DOHH2 (cell line): Measurements from ENCODE around the gene CFAP58.

Experiments used
- H3F3A ChIP-seq: fragments of 200-600 bp; sonication (generic), shearing (Covaris generic); 2 replicates; pipeline ENCODE4 v1.6.0; 2016; ENCODE audit warnings: antibody characterized with exemption, mild to moderate bottlenecking; ENCODE audit not compliant: control insufficient read depth, insufficient read depth
- H3K27ac ChIP-seq: fragments of 200-600 bp; sonication (generic); 2 replicates; pipeline ENCODE4 v1.5.1; 2014; ENCODE audit warnings: low read depth, mild to moderate bottlenecking, low read length, moderate library complexity
- H3K27me3 ChIP-seq: fragments of 200-600 bp; sonication (generic); 2 replicates; pipeline ENCODE4 v1.6.1; 2014; ENCODE audit warnings: mild to moderate bottlenecking, low read length, mixed read lengths; ENCODE audit not compliant: control insufficient read depth
- H3K36me3 ChIP-seq: fragments of 200-600 bp; sonication (generic); 2 replicates; pipeline ENCODE4 v1.6.1; 2014; ENCODE audit warnings: mild to moderate bottlenecking, low read length, moderate library complexity, mixed read lengths; ENCODE audit not compliant: control insufficient read depth
- H3K4me1 ChIP-seq: fragments of 200-600 bp; sonication (generic); 2 replicates; pipeline ENCODE4 v1.6.1; 2014; ENCODE audit warnings: mild to moderate bottlenecking, low read length, mixed read lengths; ENCODE audit not compliant: control insufficient read depth
- H3K4me2 ChIP-seq: fragments of 200-600 bp; sonication (generic); 2 replicates; pipeline ENCODE4 v1.6.0; 2014; ENCODE audit warnings: mild to moderate bottlenecking, low read length, moderate library complexity
- H3K4me3 ChIP-seq: fragments of 200-600 bp; sonication (generic); 2 replicates; pipeline ENCODE4 v1.5.1; 2014; ENCODE audit warnings: mild to moderate bottlenecking, low read length, mixed read lengths
- H3K79me2 ChIP-seq: fragments of 200-600 bp; sonication (generic); 2 replicates; pipeline ENCODE4 v1.6.1; 2014; ENCODE audit warnings: mild to moderate bottlenecking, low read length, mixed read lengths; ENCODE audit not compliant: control insufficient read depth
- H3K9me2 ChIP-seq: fragments of 200-600 bp; sonication (generic); replicated peaks from 2 replicates; pipeline ENCODE4 v1.6.1; 2014; ENCODE audit warnings: mild to moderate bottlenecking, low read length, mixed read lengths; ENCODE audit not compliant: control insufficient read depth
- H3K9me3 ChIP-seq: fragments of 200-600 bp; sonication (generic); 2 replicates; pipeline ENCODE4 v1.6.1; 2014; ENCODE audit warnings: antibody characterized with exemption, low read length, mixed read lengths; ENCODE audit not compliant: control insufficient read depth, insufficient read depth
- H4K20me1 ChIP-seq: fragments of 200-600 bp; sonication (generic); 2 replicates; pipeline ENCODE4 v1.6.0; 2014; ENCODE audit warnings: low read depth, mild to moderate bottlenecking, antibody characterized with exemption, low read length, moderate library complexity; ENCODE audit not compliant: control insufficient read depth, insufficient read depth
- EZH2phosphoT487 ChIP-seq: fragments of 200-600 bp; sonication (generic); IDR thresholded peaks from 2 replicates; pipeline ENCODE4 v1.6.1; 2017; ENCODE audit warnings: borderline replicate concordance, mild to moderate bottlenecking, antibody characterized with exemption, low read length, moderate library complexity, mixed read lengths
- TF ChIP-seq, protein P1 (sequence below): fragments of 200-600 bp; sonication (generic); IDR thresholded peaks from one replicate; pipeline ENCODE4 v1.5.1; 2014; ENCODE audit warnings: antibody characterized with exemption, mild to moderate bottlenecking, low read depth, low read length; ENCODE audit not compliant: poor library complexity, severe bottlenecking

Gene CFAP58

DNA sequence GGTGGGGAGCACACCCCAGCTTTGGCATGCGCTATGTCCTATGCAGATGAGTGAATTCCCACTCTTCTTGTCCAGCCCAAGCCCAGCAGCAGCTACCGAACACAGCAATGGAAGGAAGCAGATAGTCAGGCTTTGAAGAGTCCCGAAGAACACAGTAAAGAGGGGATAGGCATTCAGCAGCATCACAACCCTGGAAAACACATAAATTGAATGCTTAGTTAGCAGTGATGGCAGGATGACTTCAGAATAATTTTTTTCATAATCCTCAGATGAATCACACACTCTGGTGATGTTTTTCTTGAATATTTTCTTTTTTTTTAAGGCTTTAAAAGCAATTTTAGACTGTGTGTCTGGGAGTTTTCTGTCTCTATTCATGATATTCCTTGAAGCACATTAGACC, 95.8 kb downstream of the CFAP58 start:
- TF ChIP-seq, protein P1, sequence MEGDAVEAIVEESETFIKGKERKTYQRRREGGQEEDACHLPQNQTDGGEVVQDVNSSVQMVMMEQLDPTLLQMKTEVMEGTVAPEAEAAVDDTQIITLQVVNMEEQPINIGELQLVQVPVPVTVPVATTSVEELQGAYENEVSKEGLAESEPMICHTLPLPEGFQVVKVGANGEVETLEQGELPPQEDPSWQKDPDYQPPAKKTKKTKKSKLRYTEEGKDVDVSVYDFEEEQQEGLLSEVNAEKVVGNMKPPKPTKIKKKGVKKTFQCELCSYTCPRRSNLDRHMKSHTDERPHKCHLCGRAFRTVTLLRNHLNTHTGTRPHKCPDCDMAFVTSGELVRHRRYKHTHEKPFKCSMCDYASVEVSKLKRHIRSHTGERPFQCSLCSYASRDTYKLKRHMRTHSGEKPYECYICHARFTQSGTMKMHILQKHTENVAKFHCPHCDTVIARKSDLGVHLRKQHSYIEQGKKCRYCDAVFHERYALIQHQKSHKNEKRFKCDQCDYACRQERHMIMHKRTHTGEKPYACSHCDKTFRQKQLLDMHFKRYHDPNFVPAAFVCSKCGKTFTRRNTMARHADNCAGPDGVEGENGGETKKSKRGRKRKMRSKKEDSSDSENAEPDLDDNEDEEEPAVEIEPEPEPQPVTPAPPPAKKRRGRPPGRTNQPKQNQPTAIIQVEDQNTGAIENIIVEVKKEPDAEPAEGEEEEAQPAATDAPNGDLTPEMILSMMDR: no peak
- no peak for TF ChIP-seq EZH2phosphoT487
- Histone ChIP-seq H3K27me3 (0 out of 2 replicates have a peak, but pooled peaks cover 2% of the 10 kb centered on the region), H3K9me2 (no peaks in the 10 kb centered on the region), H3F3A (no peaks in the 10 kb centered on the region), H3K4me1 (no peaks in the 10 kb centered on the region), H3K4me3 (no peak overlapping the region), H4K20me1 (no peaks in the 10 kb centered on the region), H3K9me3 (no peaks in the 10 kb centered on the region), H3K79me2 (no peaks in the 10 kb centered on the region), H3K36me3 (no peaks in the 10 kb centered on the region), H3K4me2 (no peak overlapping the region), H3K27ac (no peak overlapping the region)

DNA sequence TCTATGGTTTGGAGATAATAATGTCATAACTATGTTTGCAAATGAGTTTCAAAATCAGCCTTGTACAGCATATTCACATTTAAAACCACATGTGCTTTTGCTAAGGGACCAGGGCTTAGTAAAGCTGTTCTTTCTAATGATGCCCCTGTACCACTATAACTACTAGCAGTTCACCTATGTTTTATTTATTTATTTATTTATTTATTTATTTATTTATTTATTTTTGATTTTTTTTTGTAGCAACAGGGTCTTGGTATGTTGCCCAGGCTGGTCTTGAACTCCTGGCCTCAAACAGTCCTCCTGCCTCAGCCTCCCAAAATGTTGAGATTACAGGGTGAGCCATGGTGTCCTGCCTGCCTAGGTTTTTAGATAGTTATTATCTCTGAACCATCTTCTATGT, 96.9 kb downstream of the CFAP58 start:
- H3F3A ChIP-seq: no peaks in the 10 kb centered on the region
- no peak overlapping the region for H3K27ac ChIP-seq
- H3K27me3 ChIP-seq: 0 out of 2 replicates have a peak, but pooled peaks cover 2% of the 10 kb centered on the region
- TF ChIP-seq, protein P1: no peak
- TF ChIP-seq EZH2phosphoT487: no peak
- no peaks in the 10 kb centered on the region for H3K79me2 ChIP-seq
- no peaks in the 10 kb centered on the region for H3K9me2 ChIP-seq
- no peak overlapping the region for H3K4me2 ChIP-seq
- no peaks in the 10 kb centered on the region for H3K4me1 ChIP-seq
- H3K4me3 ChIP-seq: no peak overlapping the region
- no peaks in the 10 kb centered on the region for H3K9me3 ChIP-seq
- no peaks in the 10 kb centered on the region for H4K20me1 ChIP-seq
- H3K36me3 ChIP-seq: no peaks in the 10 kb centered on the region

DNA sequence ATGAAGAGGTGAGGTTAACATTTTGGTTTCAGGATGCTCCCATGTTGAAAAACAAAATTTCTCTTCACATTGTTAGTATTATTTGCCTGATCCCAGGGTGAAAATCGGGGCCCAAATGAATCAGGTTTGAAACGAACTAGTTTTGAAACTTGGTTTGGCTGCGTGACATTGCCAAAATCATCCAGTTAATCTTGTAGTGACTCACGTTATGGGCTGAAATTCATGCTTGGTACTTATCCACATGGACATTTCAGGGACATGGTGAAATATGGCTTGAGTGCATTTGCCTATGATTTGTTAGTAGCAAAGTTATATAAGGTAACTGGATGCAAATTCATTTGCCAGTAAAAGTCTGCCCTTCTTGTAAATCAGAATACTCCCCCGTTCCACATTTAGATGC, 97.3 kb downstream of the CFAP58 start:
- Histone ChIP-seq H4K20me1 (no peaks in the 10 kb centered on the region), H3K4me1 (no peaks in the 10 kb centered on the region), H3F3A (no peaks in the 10 kb centered on the region), H3K27ac (no peak overlapping the region), H3K9me3 (no peaks in the 10 kb centered on the region), H3K79me2 (no peaks in the 10 kb centered on the region), H3K36me3 (no peaks in the 10 kb centered on the region), H3K9me2 (no peaks in the 10 kb centered on the region), H3K4me2 (no peak overlapping the region), H3K4me3 (no peak overlapping the region), H3K27me3 (0 out of 2 replicates have a peak, but pooled peaks cover 2% of the 10 kb centered on the region)
- no peak for TF ChIP-seq EZH2phosphoT487
- TF ChIP-seq, protein P1: no peak
